Neuronal stem cell (in vitro differentiated cells): Measurements from ENCODE around the gene GRIP2.

Experiments used
- DNase-seq: peaks from one replicate; pipeline ENCODE4 v3.0.0-alpha.2; 2013; ENCODE audit warnings: low spot score
- H2AFZ ChIP-seq: one replicate; pipeline ENCODE4 v1.6.1; 2013; ENCODE audit warnings: mild to moderate bottlenecking, low read length, inconsistent platforms
- H2AK5ac ChIP-seq: 2 replicates; pipeline ENCODE4 v1.6.1; 2013; ENCODE audit warnings: low read depth, mild to moderate bottlenecking, inconsistent platforms, low read length, moderate library complexity, mixed read lengths
- H2BK120ac ChIP-seq: 2 replicates; pipeline ENCODE4 v1.6.1; 2013; ENCODE audit warnings: low read depth, mild to moderate bottlenecking, inconsistent platforms, low read length, moderate library complexity, mixed read lengths
- H2BK12ac ChIP-seq: one replicate; pipeline ENCODE4 v1.6.1; 2013; ENCODE audit warnings: low read length, inconsistent platforms
- H2BK15ac ChIP-seq: 2 replicates; pipeline ENCODE4 v1.6.1; 2013; ENCODE audit warnings: mild to moderate bottlenecking, low read length, inconsistent platforms, mixed read lengths
- H2BK5ac ChIP-seq: one replicate; pipeline ENCODE4 v1.6.1; 2013; ENCODE audit warnings: inconsistent platforms, mild to moderate bottlenecking, low read length, moderate library complexity
- H3K14ac ChIP-seq: one replicate; pipeline ENCODE4 v1.6.1; 2013; ENCODE audit warnings: low read length, inconsistent platforms
- H3K18ac ChIP-seq: 2 replicates; pipeline ENCODE4 v1.6.1; 2013; ENCODE audit warnings: low read length, inconsistent platforms
- H3K23ac ChIP-seq: 2 replicates; pipeline ENCODE4 v1.6.1; 2013; ENCODE audit warnings: low read depth, mild to moderate bottlenecking, mixed read lengths, low read length, inconsistent platforms; ENCODE audit not compliant: poor library complexity
- H3K27ac ChIP-seq: replicated peaks from 3 replicates; pipeline ENCODE4 v1.5.1; 2013; ENCODE audit warnings: low read length, inconsistent platforms
- H3K27me3 ChIP-seq, 3 experiments: 2 replicates each; pipeline ENCODE4 v1.6.1; 2013; ENCODE audit warnings: low read length in 3 of 3, mild to moderate bottlenecking in 2 of 3, inconsistent platforms in 1 of 3, low read depth in 1 of 3, mixed read lengths in 1 of 3, moderate library complexity in 1 of 3; ENCODE audit not compliant: control insufficient read depth in 3 of 3, insufficient read depth in 3 of 3
- H3K36me3 ChIP-seq, 2 donors: replicated peaks in 1 of 2; 2 replicates each; pipeline ENCODE4 v1.6.1; 2013; ENCODE audit warnings: low read length in 2 of 2; ENCODE audit not compliant: control insufficient read depth in 2 of 2, insufficient read depth in 2 of 2
- H3K4ac ChIP-seq: 2 replicates; pipeline ENCODE4 v1.6.1; 2013; ENCODE audit warnings: inconsistent platforms, mild to moderate bottlenecking, low read length, moderate library complexity
- H3K4me1 ChIP-seq, 2 donors: 1 replicate in 1 of 2; 2 replicates in 1 of 2; pipeline ENCODE4 v1.6.1; 2013; ENCODE audit warnings: low read length in 2 of 2, low read depth in 1 of 2; ENCODE audit not compliant: control insufficient read depth in 2 of 2, insufficient read depth in 1 of 2
- H3K4me2 ChIP-seq: one replicate; pipeline ENCODE4 v1.6.1; 2013; ENCODE audit warnings: mild to moderate bottlenecking, low read length, inconsistent platforms; ENCODE audit not compliant: insufficient read depth, poor library complexity, severe bottlenecking
- H3K4me3 ChIP-seq, 2 donors: 2 replicates each; pipeline ENCODE4 v1.5.1; 2013; ENCODE audit warnings: low read length in 2 of 2, mild to moderate bottlenecking in 2 of 2, inconsistent platforms in 1 of 2, moderate library complexity in 1 of 2
- H3K79me1 ChIP-seq: one replicate; pipeline ENCODE4 v1.6.1; 2013; ENCODE audit warnings: low read depth, mild to moderate bottlenecking, inconsistent platforms, low read length, moderate library complexity
- H3K9ac ChIP-seq: one replicate; pipeline ENCODE4 v1.6.1; 2013; ENCODE audit warnings: mild to moderate bottlenecking, low read depth, low read length, inconsistent platforms; ENCODE audit not compliant: poor library complexity
- H3K9me3 ChIP-seq, 2 donors: replicated peaks in 1 of 2; 2 replicates each; pipeline versions ENCODE3 to v1.6.1; 2013; ENCODE audit warnings: low read length in 2 of 2, mild to moderate bottlenecking in 2 of 2, inconsistent platforms in 1 of 2, low read depth in 1 of 2, mixed read lengths in 1 of 2, moderate library complexity in 1 of 2; ENCODE audit not compliant: control insufficient read depth in 2 of 2, insufficient read depth in 1 of 2
- H4K8ac ChIP-seq: one replicate; pipeline ENCODE4 v1.6.1; 2013; ENCODE audit warnings: low read depth, mild to moderate bottlenecking, inconsistent platforms, low read length, moderate library complexity
- H4K91ac ChIP-seq: one replicate; pipeline ENCODE4 v1.6.1; 2013; ENCODE audit warnings: low read length, low read depth, mild to moderate bottlenecking, inconsistent platforms; ENCODE audit not compliant: poor library complexity
- whole genome bisulfite sequencing, 2 donors: extraction: QIAGEN DNeasy Blood & Tissue Kit; methylation state at CpG; one replicate each; pipeline ENCODE4 v1.1.7; 2013; ENCODE audit warnings: missing lambda C conversion rate in 2 of 2, mixed read lengths in 1 of 2; ENCODE audit not compliant: insufficient read length in 2 of 2, insufficient replicate concordance in 1 of 2; ENCODE audit errors: extremely low coverage in 2 of 2; 5-methylcytosine and 5-hydroxymethylcytosine counted together

GRIP2 gene

GRCh38 chr3:14481646-14482036 is 58.5 kb downstream of the GRIP2 start:
- H3K4me1 ChIP-seq = peaks cover 0 to 4% of the 10 kb centered on the region in 2 donors
- no peak overlapping the region for H2BK5ac ChIP-seq
- peak overlapping the region; percentile 75 for H3K23ac ChIP-seq
- WGBS, 2 donors = no CpG with 5 or more reads among the region's 13 CpGs
- no peaks in the 10 kb centered on the region for H3K9me3 ChIP-seq
- peak overlapping the region in 1 of 2 donors; percentile 23 for H3K4me3 ChIP-seq
- no peaks in the 10 kb centered on the region for H3K79me1 ChIP-seq
- no peak overlapping the region for H4K91ac ChIP-seq
- H2AFZ ChIP-seq = no peak overlapping the region
- no peak overlapping the region for H3K9ac ChIP-seq
- no peak overlapping the region for H2AK5ac ChIP-seq
- H3K36me3 ChIP-seq = peaks cover 12 to 54% of the 10 kb centered on the region in 2 donors
- no peak overlapping the region for H3K14ac ChIP-seq
- no peak overlapping the region for H2BK15ac ChIP-seq
- H3K18ac ChIP-seq = no peak overlapping the region
- H2BK12ac ChIP-seq = no peak overlapping the region
- no peak overlapping the region for H3K4ac ChIP-seq
- no peak overlapping the region for H3K27ac ChIP-seq
- H3K27me3 ChIP-seq = no peaks in the 10 kb centered on the region
- no peak overlapping the region for H4K8ac ChIP-seq
- no peak overlapping the region for H3K4me2 ChIP-seq
- H2BK120ac ChIP-seq = no peak overlapping the region
- no peak for DNase-seq

DNA sequence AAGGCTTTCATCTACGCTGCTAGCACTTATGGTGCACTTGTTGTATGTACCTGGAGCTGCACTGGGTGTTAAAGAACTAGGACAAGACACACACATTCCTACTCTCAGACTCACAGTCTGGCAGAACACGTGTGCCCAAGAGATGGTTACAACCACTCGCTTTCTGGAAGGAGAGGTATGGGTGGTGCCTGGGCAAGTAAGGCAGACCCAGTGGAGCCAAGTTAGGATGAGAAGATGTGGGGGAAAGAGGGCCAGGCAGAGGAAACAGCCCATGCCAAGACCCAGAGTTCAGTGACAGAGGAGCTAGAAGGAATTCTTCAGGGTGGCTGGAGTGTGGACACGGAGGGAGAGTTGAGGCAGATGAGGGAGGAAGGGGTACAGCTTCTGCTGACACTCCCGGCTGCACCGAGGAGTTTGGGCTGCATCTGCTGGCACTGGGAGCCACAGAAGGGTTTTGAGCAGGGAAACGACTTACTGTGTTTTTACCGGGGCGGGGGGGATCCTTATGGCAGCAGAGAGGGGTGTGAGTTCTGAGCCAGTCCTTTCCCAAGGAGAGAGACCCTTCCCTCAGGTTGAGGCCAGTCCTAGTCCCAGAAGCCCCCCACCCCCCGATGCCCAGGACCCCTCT is 59.0 kb downstream of the GRIP2 start:
- H3K27me3 ChIP-seq = no peaks in the 10 kb centered on the region
- WGBS, 2 donors = no CpG with 5 or more reads among the region's 10 CpGs
- no peak overlapping the region for H4K91ac ChIP-seq
- no peak overlapping the region for H2BK12ac ChIP-seq
- DNase-seq = no peak
- no peaks in the 10 kb centered on the region for H3K79me1 ChIP-seq
- no peak overlapping the region for H3K4me2 ChIP-seq
- H2AFZ ChIP-seq = no peak overlapping the region
- H2AK5ac ChIP-seq = no peak overlapping the region
- peak overlapping the region; percentile 18 for H3K23ac ChIP-seq
- no peak overlapping the region for H2BK15ac ChIP-seq
- no peak overlapping the region for H2BK120ac ChIP-seq
- peaks cover 0 to 4% of the 10 kb centered on the region in 2 donors for H3K4me1 ChIP-seq
- no peak overlapping the region for H2BK5ac ChIP-seq
- no peak overlapping the region for H3K9ac ChIP-seq
- no peak overlapping the region for H3K18ac ChIP-seq
- no peak overlapping the region for H3K27ac ChIP-seq
- no peaks in the 10 kb centered on the region for H3K9me3 ChIP-seq
- peaks cover 12 to 54% of the 10 kb centered on the region in 2 donors for H3K36me3 ChIP-seq
- H3K14ac ChIP-seq = no peak overlapping the region
- H4K8ac ChIP-seq = no peak overlapping the region
- no peak overlapping the region for H3K4ac ChIP-seq
- no peak overlapping the region for H3K4me3 ChIP-seq

- H3K4me3 ChIP-seq = no peak overlapping the region
- no peaks in the 10 kb centered on the region for H3K79me1 ChIP-seq
- peaks cover 9 to 55% of the 10 kb centered on the region in 2 donors for H3K36me3 ChIP-seq
- H4K8ac ChIP-seq = no peak overlapping the region
- no peak overlapping the region for H3K18ac ChIP-seq
- no peak overlapping the region for H4K91ac ChIP-seq
- H3K4me1 ChIP-seq = peaks cover 0 to 4% of the 10 kb centered on the region in 2 donors
- H3K4me2 ChIP-seq = no peak overlapping the region
- H2BK15ac ChIP-seq = no peak overlapping the region
- H3K27me3 ChIP-seq = no peaks in the 10 kb centered on the region
- no peak overlapping the region for H3K23ac ChIP-seq
- DNase-seq = no peak
- H3K27ac ChIP-seq = no peak overlapping the region
- no peak overlapping the region for H3K9ac ChIP-seq
- H2AFZ ChIP-seq = no peak overlapping the region
- no peak overlapping the region for H2BK5ac ChIP-seq
- H2BK120ac ChIP-seq = no peak overlapping the region
- no peak overlapping the region for H3K4ac ChIP-seq
- no peak overlapping the region for H2AK5ac ChIP-seq
- no CpG with 5 or more reads among the region's 8 CpGs for WGBS, 2 donors
- no peak overlapping the region for H3K14ac ChIP-seq
- no peak overlapping the region for H2BK12ac ChIP-seq
- H3K9me3 ChIP-seq = no peaks in the 10 kb centered on the region
These were observed 59.7 kb downstream of the GRIP2 start for GRCh38 chr3:14480207-14481017.

DNA sequence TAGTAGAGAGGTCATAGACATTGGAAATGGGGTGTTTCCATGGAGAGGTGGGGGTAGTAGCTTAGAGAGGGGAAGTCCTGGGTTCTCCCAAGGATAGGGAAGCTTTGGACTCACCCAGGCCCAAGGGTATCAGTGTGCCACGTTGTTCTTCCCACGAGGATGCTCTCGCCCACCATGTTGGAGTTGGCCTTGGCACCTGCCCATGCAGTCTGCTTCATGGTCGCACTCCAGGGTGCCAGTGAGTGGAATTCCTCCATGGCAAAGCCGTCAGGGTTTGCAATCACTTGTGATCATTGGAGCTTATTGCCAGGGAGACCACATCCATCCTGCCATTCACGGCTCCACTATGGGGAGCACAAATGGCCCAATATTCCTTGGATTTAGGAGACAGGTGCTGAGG is 60.6 kb downstream of the GRIP2 start:
- Histone ChIP-seq H3K4me1 (peaks cover 0 to 4% of the 10 kb centered on the region in 2 donors), H2BK120ac (no peak overlapping the region), H4K91ac (no peak overlapping the region), H2BK12ac (no peak overlapping the region), H3K14ac (no peak overlapping the region), H3K23ac (no peak overlapping the region), H2BK15ac (no peak overlapping the region), H2AFZ (no peak overlapping the region), H3K18ac (no peak overlapping the region), H3K79me1 (no peaks in the 10 kb centered on the region), H3K27ac (no peak overlapping the region), H2AK5ac (no peak overlapping the region), H3K4ac (no peak overlapping the region), H3K27me3 (no peaks in the 10 kb centered on the region), H3K36me3 (peaks cover 9 to 57% of the 10 kb centered on the region in 2 donors), H3K4me2 (no peak overlapping the region), H3K4me3 (no peak overlapping the region), H2BK5ac (no peak overlapping the region), H4K8ac (no peak overlapping the region), H3K9me3 (no peaks in the 10 kb centered on the region), H3K9ac (no peak overlapping the region)
- no CpG with 5 or more reads among the region's 6 CpGs for WGBS, 2 donors
- DNase-seq = no peak
